Measurements from ENCODE around the gene MLLT10. TPM values are rescaled to one million over a fixed set of nuclear protein-coding genes. Genes with fewer than 3 reads are reported as not detected.

Gene MLLT10
- total RNA-seq, 2 donors from 2014 or later: 55.8 to 62.9 TPM

GRCh38 chr10:21670391-21670790, 136.4 kb downstream of the MLLT10 start:
- no peaks in the 10 kb centered on the region for H3K9me3 ChIP-seq (ENCODE audit: control insufficient read depth, low read length)
- TF ChIP-seq CTCF (conservative IDR thresholded peaks at IDR 0.05): no peak
- peaks cover 9% of the 10 kb centered on the region for H3K4me1 Mint-ChIP-seq
- H3K27me3 Mint-ChIP-seq (ENCODE audit: insufficient read depth): no peaks in the 10 kb centered on the region
- H3K4me1 ChIP-seq (ENCODE audit: control insufficient read depth, insufficient read depth, low read length): no peaks in the 10 kb centered on the region
- DNase-seq: no peak
- no peak overlapping the region for H3K4me3 Mint-ChIP-seq
- H3K27ac Mint-ChIP-seq: no peak overlapping the region
- no peak overlapping the region for H3K27ac ChIP-seq (ENCODE audit: low read depth, low read length)
- H3K9ac ChIP-seq (ENCODE audit: extremely low read depth, low read length, poor library complexity, severe bottlenecking): no peak overlapping the region
- WGBS, 2 experiments (ENCODE audit: insufficient coverage in 1 of 2, insufficient read length in 1 of 2): 94 to 100% methylated on average over 1 to 2 of the region's 2 CpGs
- H3K9me3 Mint-ChIP-seq: no peaks in the 10 kb centered on the region
- H3K36me3 ChIP-seq (ENCODE audit: control insufficient read depth, insufficient read depth, low read length): peaks cover 63% of the 10 kb centered on the region
- no peaks in the 10 kb centered on the region for H3K27me3 ChIP-seq (ENCODE audit: control insufficient read depth, insufficient read depth, low read length, poor library complexity, severe bottlenecking)
- H3K36me3 Mint-ChIP-seq (ENCODE audit: low read depth): peaks cover 25% of the 10 kb centered on the region
- no peak overlapping the region for H3K4me3 ChIP-seq (ENCODE audit: low read length)

GRCh38 chr10:21673668-21674067, 139.6 kb downstream of the MLLT10 start:
- no CpG with 5 or more reads among the region's 2 CpGs for WGBS, 2 experiments (ENCODE audit: insufficient coverage in 1 of 2, insufficient read length in 1 of 2)
- TF ChIP-seq CTCF (conservative IDR thresholded peaks at IDR 0.05): no peak
- Mint-ChIP-seq H3K27ac (peak overlapping the region; percentile 26), H3K4me3 (no peak overlapping the region), H3K9me3 (no peaks in the 10 kb centered on the region), H3K4me1 (no peaks in the 10 kb centered on the region), H3K27me3 (ENCODE audit: insufficient read depth) (no peaks in the 10 kb centered on the region), H3K36me3 (ENCODE audit: low read depth) (peaks cover 29% of the 10 kb centered on the region)
- Histone ChIP-seq H3K27me3 (ENCODE audit: control insufficient read depth, insufficient read depth, low read length, poor library complexity, severe bottlenecking) (no peaks in the 10 kb centered on the region), H3K9ac (ENCODE audit: extremely low read depth, low read length, poor library complexity, severe bottlenecking) (no peak overlapping the region), H3K27ac (ENCODE audit: low read depth, low read length) (no peak overlapping the region), H3K9me3 (ENCODE audit: control insufficient read depth, low read length) (no peaks in the 10 kb centered on the region), H3K36me3 (ENCODE audit: control insufficient read depth, insufficient read depth, low read length) (peaks cover 66% of the 10 kb centered on the region), H3K4me3 (ENCODE audit: low read length) (no peak overlapping the region), H3K4me1 (ENCODE audit: control insufficient read depth, insufficient read depth, low read length) (no peaks in the 10 kb centered on the region)
- no peak for DNase-seq

- peak; percentile 79 for DNase-seq
- H3K36me3 Mint-ChIP-seq (ENCODE audit: low read depth): peaks cover 23% of the 10 kb centered on the region
- no peaks in the 10 kb centered on the region for H3K4me1 ChIP-seq (ENCODE audit: control insufficient read depth, insufficient read depth, low read length)
- no peak overlapping the region for H3K27ac ChIP-seq (ENCODE audit: low read depth, low read length)
- no peaks in the 10 kb centered on the region for H3K27me3 ChIP-seq (ENCODE audit: control insufficient read depth, insufficient read depth, low read length, poor library complexity, severe bottlenecking)
- H3K9me3 ChIP-seq (ENCODE audit: control insufficient read depth, low read length): no peaks in the 10 kb centered on the region
- H3K27me3 Mint-ChIP-seq (ENCODE audit: insufficient read depth): no peaks in the 10 kb centered on the region
- WGBS, 2 experiments (ENCODE audit: insufficient coverage in 1 of 2, insufficient read length in 1 of 2): 94% methylated on average over 2 of the region's 2 CpGs; no CpG with 5 or more reads in 1 of the 2 experiments
- H3K36me3 ChIP-seq (ENCODE audit: control insufficient read depth, insufficient read depth, low read length): peaks cover 79% of the 10 kb centered on the region
- no peak overlapping the region for H3K9ac ChIP-seq (ENCODE audit: extremely low read depth, low read length, poor library complexity, severe bottlenecking)
- peak; percentile 91 for TF ChIP-seq CTCF (conservative IDR thresholded peaks at IDR 0.05)
- H3K4me3 ChIP-seq (ENCODE audit: low read length): no peak overlapping the region
- H3K4me1 Mint-ChIP-seq: no peaks in the 10 kb centered on the region
- H3K27ac Mint-ChIP-seq: no peak overlapping the region
- H3K4me3 Mint-ChIP-seq: no peak overlapping the region
- H3K9me3 Mint-ChIP-seq: no peaks in the 10 kb centered on the region
These were observed 141.2 kb downstream of the MLLT10 start for GRCh38 chr10:21675157-21675796.
